Neural crest cell (in vitro differentiated cells): ENCODE measurements around the gene DCUN1D1. TPM values are rescaled to one million over a fixed set of nuclear protein-coding genes. Genes with fewer than 3 reads are reported as not detected.

Experiments used
- DNase-seq: peaks from one replicate; pipeline ENCODE4 v3.0.0; 2021; ENCODE audit warnings: low read depth, mixed read lengths, low spot score
- H3K27ac Mint-ChIP-seq: one replicate; pipeline ENCODE4 v1.8.0; 2021; ENCODE audit warnings: mild to moderate bottlenecking, mixed read lengths; ENCODE audit not compliant: unreplicated experiment
- H3K27me3 Mint-ChIP-seq: 2 replicates; pipeline ENCODE4 v1.8.0; 2021; ENCODE audit warnings: low read depth, mild to moderate bottlenecking, mixed read lengths
- H3K36me3 Mint-ChIP-seq: 2 replicates; pipeline ENCODE4 v1.8.0; 2021; ENCODE audit warnings: low read depth, mild to moderate bottlenecking, mixed read lengths
- H3K4me1 Mint-ChIP-seq: 2 replicates; pipeline ENCODE4 v1.8.0; 2021; ENCODE audit warnings: mixed read lengths
- H3K4me3 Mint-ChIP-seq: one replicate; pipeline ENCODE4 v1.8.0; 2021; ENCODE audit warnings: mild to moderate bottlenecking, mixed read lengths
- H3K9me3 Mint-ChIP-seq: 2 replicates; pipeline ENCODE4 v1.8.0; 2021; ENCODE audit warnings: mixed read lengths
- total RNA-seq: library from RNA; stranded (reverse); gene quantifications from 2 replicates; pipeline ENCODE4 v1.2.1, GENCODE V29; 2021
- TF ChIP-seq, protein P1 (sequence below): fragments of 200-600 bp; sonication (generic); conservative IDR thresholded peaks from 2 replicates; pipeline ENCODE4 v1.5.0; 2021; ENCODE audit warnings: antibody characterized with exemption, mild to moderate bottlenecking

The DCUN1D1 gene
- total RNA-seq, 1 donor from 2014 or later, result 48.3 TPM

DNA sequence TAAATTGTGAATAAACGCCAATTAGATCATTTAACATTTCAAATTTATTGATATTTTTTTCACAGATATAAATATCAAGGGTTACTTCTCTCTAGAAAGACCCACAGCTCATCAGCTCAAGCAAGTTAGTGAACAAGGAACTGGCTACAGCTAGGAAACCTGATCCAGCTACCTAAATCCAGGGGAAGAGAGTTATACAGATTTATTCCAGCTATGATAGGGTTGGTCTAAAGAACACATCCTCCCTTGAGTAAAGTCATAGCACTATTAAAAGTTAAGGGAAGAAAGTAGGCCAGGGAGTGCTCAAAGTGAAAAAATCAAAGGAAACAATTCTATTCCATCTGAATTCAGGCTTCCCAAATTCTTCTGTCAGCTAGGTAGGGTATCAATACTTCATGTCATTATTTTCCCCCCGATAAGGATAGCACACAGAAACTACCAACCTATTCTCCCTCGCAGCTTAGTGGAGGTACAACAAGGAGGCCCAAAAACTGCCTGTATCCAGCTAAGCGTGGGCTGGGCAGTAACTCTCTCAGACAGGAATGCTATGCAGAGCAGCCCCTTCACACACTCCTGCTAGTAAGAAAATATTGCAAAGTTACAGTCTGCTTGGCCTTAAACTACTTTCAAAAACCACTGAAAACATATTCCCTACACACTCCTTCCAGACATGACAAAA lies 44.0 kb downstream of the DCUN1D1 start:
- H3K4me3 Mint-ChIP-seq, result no peak overlapping the region
- no peak for DNase-seq
- no peaks in the 10 kb centered on the region for H3K4me1 Mint-ChIP-seq
- peaks cover 7% of the 10 kb centered on the region for H3K9me3 Mint-ChIP-seq
- H3K27ac Mint-ChIP-seq, result peak overlapping the region; percentile 43
- H3K36me3 Mint-ChIP-seq, result peaks cover 8% of the 10 kb centered on the region
- TF ChIP-seq, protein P1, sequence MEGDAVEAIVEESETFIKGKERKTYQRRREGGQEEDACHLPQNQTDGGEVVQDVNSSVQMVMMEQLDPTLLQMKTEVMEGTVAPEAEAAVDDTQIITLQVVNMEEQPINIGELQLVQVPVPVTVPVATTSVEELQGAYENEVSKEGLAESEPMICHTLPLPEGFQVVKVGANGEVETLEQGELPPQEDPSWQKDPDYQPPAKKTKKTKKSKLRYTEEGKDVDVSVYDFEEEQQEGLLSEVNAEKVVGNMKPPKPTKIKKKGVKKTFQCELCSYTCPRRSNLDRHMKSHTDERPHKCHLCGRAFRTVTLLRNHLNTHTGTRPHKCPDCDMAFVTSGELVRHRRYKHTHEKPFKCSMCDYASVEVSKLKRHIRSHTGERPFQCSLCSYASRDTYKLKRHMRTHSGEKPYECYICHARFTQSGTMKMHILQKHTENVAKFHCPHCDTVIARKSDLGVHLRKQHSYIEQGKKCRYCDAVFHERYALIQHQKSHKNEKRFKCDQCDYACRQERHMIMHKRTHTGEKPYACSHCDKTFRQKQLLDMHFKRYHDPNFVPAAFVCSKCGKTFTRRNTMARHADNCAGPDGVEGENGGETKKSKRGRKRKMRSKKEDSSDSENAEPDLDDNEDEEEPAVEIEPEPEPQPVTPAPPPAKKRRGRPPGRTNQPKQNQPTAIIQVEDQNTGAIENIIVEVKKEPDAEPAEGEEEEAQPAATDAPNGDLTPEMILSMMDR, result no peak
- H3K27me3 Mint-ChIP-seq, result no peaks in the 10 kb centered on the region

DNA sequence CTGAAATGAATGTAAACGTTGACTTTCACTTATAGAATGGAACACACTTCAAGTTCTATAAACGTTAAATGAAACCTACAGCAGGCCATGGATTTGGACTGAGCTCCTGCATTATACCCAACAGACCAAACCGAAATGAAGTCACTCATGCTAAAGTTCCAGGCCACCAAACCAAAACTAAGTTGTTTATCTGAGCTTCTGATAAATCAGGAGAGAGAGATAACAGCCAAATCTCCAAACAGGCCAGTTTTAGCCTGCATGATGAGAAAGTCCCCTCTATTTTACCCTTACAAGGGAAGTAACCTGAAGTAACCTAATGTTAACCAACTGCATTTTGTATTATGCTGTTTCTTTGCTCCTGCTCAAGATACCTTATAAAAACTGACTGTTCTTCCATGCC lies 44.5 kb downstream of the DCUN1D1 start:
- DNase-seq, result no peak
- Mint-ChIP-seq H3K27ac (no peak overlapping the region), H3K4me3 (no peak overlapping the region), H3K36me3 (peaks cover 8% of the 10 kb centered on the region), H3K27me3 (no peaks in the 10 kb centered on the region), H3K4me1 (no peaks in the 10 kb centered on the region), H3K9me3 (peaks cover 7% of the 10 kb centered on the region)
- TF ChIP-seq, protein P1, result no peak

GRCh38 chr3:182925944-182926337 lies 54.4 kb downstream of the DCUN1D1 start:
- H3K9me3 Mint-ChIP-seq, result peaks cover 8% of the 10 kb centered on the region
- H3K4me3 Mint-ChIP-seq, result no peak overlapping the region
- no peaks in the 10 kb centered on the region for H3K27me3 Mint-ChIP-seq
- DNase-seq, result no peak
- no peaks in the 10 kb centered on the region for H3K4me1 Mint-ChIP-seq
- TF ChIP-seq, protein P1, result no peak
- H3K27ac Mint-ChIP-seq, result no peak overlapping the region
- H3K36me3 Mint-ChIP-seq, result peaks cover 20% of the 10 kb centered on the region

DNA sequence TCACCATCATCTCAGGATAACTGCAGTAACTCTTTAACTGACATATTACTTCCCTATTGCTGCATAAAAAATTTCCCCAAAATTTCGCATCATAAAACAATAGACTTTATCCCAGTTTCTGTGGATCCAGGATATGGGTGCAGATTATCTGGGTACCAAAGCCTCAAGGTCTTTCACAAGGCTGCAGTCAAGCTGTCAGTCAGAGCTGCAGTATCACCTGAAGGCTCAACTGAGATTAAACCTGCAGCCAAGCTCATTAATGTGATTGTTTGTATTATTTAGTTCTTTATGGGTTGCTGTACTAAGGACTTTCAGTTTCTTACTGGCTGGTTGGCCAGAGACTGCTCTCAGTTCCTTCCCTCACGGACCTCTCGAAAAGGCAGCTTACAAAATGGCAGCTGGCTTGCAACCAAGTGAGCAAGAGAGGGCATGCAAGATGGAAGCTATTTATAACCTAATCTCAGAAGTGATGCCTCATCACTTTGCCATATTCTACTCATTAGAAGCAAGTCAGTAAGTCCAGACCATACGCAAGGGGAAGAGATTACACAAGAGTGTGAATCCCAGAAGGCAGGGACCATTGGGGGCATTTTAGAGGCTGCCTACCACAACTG lies 54.9 kb downstream of the DCUN1D1 start:
- TF ChIP-seq, protein P1, result no peak
- H3K27me3 Mint-ChIP-seq, result no peaks in the 10 kb centered on the region
- H3K4me3 Mint-ChIP-seq, result no peak overlapping the region
- no peak overlapping the region for H3K27ac Mint-ChIP-seq
- no peaks in the 10 kb centered on the region for H3K4me1 Mint-ChIP-seq
- peaks cover 20% of the 10 kb centered on the region for H3K36me3 Mint-ChIP-seq
- H3K9me3 Mint-ChIP-seq, result peaks cover 8% of the 10 kb centered on the region
- no peak for DNase-seq

GRCh38 chr3:182921665-182922355 lies 58.5 kb downstream of the DCUN1D1 start:
- H3K27ac Mint-ChIP-seq, result no peak overlapping the region
- TF ChIP-seq, protein P1, result no peak

More at GRCh38 chr3:182921665-182922355, 58.5 kb downstream of the DCUN1D1 start:
- Mint-ChIP-seq H3K4me1 (no peaks in the 10 kb centered on the region), H3K27me3 (no peaks in the 10 kb centered on the region), H3K9me3 (peaks cover 5% of the 10 kb centered on the region), H3K4me3 (no peak overlapping the region), H3K36me3 (peaks cover 6% of the 10 kb centered on the region)
- DNase-seq, result no peak
